Coronary artery (tissue), 2 donors: ENCODE measurements around the gene SRI.

ENCODE experiments used
- DNase-seq: peaks from one replicate; pipeline ENCODE4 v3.0.0-alpha.2; 2017; ENCODE audit warnings: low spot score
- H3K27ac ChIP-seq, 2 donors: fragments of 200-600 bp; sonication (generic); one replicate each; pipeline ENCODE4 v1.5.1; 2016 to 2019
- H3K4me3 ChIP-seq: fragments of 200-600 bp; sonication (generic); 2 replicates; pipeline ENCODE4 v1.5.1; 2016; ENCODE audit warnings: mild to moderate bottlenecking, moderate library complexity
- TF ChIP-seq, protein P1 (sequence below): fragments of 200-600 bp; sonication (generic); IDR thresholded peaks from one replicate; pipeline ENCODE4 v1.5.1; 2019; ENCODE audit warnings: antibody characterized with exemption

The SRI gene

DNA sequence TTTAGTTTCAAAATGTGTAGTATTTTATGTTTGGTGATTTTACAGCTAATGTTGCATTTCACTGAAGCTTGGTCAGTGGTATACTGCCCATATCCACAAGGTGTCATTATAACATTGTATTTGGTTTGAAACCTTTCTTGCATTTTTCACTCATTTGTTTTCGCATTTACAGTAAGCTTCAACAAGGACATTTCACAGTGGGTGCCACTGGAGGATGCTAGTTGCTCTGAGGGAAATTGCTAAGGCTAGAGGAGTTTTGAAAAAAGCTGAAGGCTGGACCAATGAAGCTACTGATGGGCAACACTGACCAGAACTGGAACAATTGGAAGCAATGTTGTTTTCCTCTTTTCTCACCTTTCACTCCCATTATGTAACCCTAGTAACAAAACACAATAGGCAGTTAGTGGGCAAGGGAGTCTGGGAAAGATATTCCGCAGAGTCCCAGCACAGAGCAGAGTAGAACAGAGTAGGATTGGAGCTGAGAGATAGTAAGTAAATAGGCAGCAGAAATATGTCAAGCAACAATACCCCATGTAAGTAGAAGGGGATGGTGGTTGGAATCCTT lies 23.6 kb upstream of the SRI start:
- H3K27ac ChIP-seq = no peak overlapping the region
- DNase-seq = no peak
- TF ChIP-seq, protein P1, sequence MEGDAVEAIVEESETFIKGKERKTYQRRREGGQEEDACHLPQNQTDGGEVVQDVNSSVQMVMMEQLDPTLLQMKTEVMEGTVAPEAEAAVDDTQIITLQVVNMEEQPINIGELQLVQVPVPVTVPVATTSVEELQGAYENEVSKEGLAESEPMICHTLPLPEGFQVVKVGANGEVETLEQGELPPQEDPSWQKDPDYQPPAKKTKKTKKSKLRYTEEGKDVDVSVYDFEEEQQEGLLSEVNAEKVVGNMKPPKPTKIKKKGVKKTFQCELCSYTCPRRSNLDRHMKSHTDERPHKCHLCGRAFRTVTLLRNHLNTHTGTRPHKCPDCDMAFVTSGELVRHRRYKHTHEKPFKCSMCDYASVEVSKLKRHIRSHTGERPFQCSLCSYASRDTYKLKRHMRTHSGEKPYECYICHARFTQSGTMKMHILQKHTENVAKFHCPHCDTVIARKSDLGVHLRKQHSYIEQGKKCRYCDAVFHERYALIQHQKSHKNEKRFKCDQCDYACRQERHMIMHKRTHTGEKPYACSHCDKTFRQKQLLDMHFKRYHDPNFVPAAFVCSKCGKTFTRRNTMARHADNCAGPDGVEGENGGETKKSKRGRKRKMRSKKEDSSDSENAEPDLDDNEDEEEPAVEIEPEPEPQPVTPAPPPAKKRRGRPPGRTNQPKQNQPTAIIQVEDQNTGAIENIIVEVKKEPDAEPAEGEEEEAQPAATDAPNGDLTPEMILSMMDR = no peak
- no peak overlapping the region for H3K4me3 ChIP-seq

DNA sequence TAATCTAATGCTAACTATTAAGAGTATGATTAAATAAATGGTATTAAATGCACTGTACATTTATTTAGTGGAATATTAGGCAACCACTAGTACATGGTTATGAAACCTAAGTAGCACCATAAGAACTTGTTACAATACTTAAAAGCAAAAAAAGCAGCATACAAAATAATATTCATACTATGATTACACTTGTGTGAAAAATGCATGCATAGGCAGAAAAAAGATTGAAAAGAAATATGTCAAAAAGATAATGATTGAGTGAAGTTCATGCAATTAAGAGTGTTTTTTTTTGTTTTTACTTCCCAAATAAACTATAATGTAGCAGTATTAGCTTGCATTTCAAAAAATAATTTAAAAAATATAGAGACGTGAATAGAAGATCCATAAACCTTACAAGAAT lies 20.0 kb upstream of the SRI start:
- no peak overlapping the region for H3K4me3 ChIP-seq
- TF ChIP-seq, protein P1 = no peak
- DNase-seq = no peak
- no peak overlapping the region for H3K27ac ChIP-seq

GRCh38 chr7:88233828-88234227 lies 14.0 kb upstream of the SRI start:
- no peak for DNase-seq
- TF ChIP-seq, protein P1 = no peak
- no peak overlapping the region for H3K4me3 ChIP-seq

GRCh38 chr7:88230646-88231045 lies 10.8 kb upstream of the SRI start:
- no peak overlapping the region for H3K27ac ChIP-seq
- TF ChIP-seq, protein P1 = no peak

More at GRCh38 chr7:88233828-88234227, 14.0 kb upstream of the SRI start:
- no peak overlapping the region for H3K27ac ChIP-seq

GRCh38 chr7:88229302-88229995 lies 9.6 kb upstream of the SRI start:
- H3K4me3 ChIP-seq = no peak overlapping the region
- TF ChIP-seq, protein P1 = no peak

More at GRCh38 chr7:88230646-88231045, 10.8 kb upstream of the SRI start:
- no peak for DNase-seq
- H3K4me3 ChIP-seq = no peak overlapping the region

DNA sequence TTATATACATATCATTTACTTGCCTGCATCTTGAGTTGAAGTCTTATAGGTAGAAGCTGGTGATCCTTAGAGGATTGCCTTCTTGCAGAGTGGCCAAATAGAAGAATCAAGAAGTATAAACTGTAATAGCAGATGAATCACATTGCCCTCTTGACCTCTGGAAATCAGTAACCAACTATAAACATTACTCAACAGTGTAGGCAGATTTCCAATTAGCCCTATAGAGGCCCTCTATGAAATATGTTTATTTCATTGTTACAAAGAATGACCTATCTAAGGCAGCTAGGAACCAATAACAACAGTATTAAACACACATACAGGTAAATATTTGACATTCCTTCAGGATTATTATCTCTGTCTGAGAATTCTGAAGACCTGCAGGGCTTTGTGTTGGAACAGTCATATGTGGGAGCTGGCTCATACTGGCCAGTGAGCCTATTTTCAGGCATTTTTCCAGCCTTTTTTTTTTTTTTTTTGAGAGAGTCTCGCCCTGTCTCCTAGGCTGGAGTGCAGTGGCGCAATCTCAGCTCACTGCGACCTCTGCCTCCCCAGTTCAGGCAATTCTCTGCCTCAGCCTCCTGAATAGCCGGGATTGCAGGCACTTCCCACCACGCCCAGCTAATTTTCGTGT lies 7.2 kb upstream of the SRI start:
- no peak for DNase-seq
- Histone ChIP-seq H3K4me3 (no peak overlapping the region), H3K27ac (no peak overlapping the region)
- TF ChIP-seq, protein P1 = no peak

More at GRCh38 chr7:88229302-88229995, 9.6 kb upstream of the SRI start:
- no peak for DNase-seq
- no peak overlapping the region for H3K27ac ChIP-seq
